GM21390 (cell line): ENCODE measurements around the gene EIF4EBP2.

Source experiments
- ATAC-seq: cut with Tn5 transposase; IDR thresholded peaks from one replicate; pipeline ENCODE4 v1.9.1; 2021; ENCODE audit not compliant: unreplicated experiment

Gene EIF4EBP2

GRCh38 chr10:70458329-70459060 lies 54.5 kb downstream of the EIF4EBP2 start:
- ATAC-seq: no peak

GRCh38 chr10:70459061-70459773 lies 55.3 kb downstream of the EIF4EBP2 start:
- no peak for ATAC-seq

GRCh38 chr10:70459774-70460490 lies 56.0 kb downstream of the EIF4EBP2 start:
- no peak for ATAC-seq

GRCh38 chr10:70461397-70462348 lies 57.7 kb downstream of the EIF4EBP2 start:
- no peak for ATAC-seq

- no peak for ATAC-seq
Observed at GRCh38 chr10:70462349-70462984, 58.5 kb downstream of the EIF4EBP2 start.

GRCh38 chr10:70465278-70465677 lies 61.3 kb downstream of the EIF4EBP2 start:
- ATAC-seq: no peak

GRCh38 chr10:70465832-70466231 lies 61.9 kb downstream of the EIF4EBP2 start:
- ATAC-seq: no peak

- ATAC-seq: no peak
Observed at GRCh38 chr10:70466951-70467350, 63.0 kb downstream of the EIF4EBP2 start.

- ATAC-seq: no peak
Observed at GRCh38 chr10:70472799-70473454, 69.0 kb downstream of the EIF4EBP2 start.

- ATAC-seq: no peak
Observed at GRCh38 chr10:70474780-70475179, 70.8 kb downstream of the EIF4EBP2 start.

- no peak for ATAC-seq
Observed at GRCh38 chr10:70475661-70476060, 71.7 kb downstream of the EIF4EBP2 start.

- no peak for ATAC-seq
Observed at GRCh38 chr10:70476249-70477035, 72.5 kb downstream of the EIF4EBP2 start.

GRCh38 chr10:70477661-70478162 lies 73.8 kb downstream of the EIF4EBP2 start:
- ATAC-seq: no peak
